Stimulated activated CD8-positive, alpha-beta memory T cell treated with anti-CD3 and anti-CD28 coated beads, Interleukin-12 subunit alpha, Interleukin-12 subunit beta, amount 100 ng/mL, for 24 hours (primary cell): ENCODE measurements around the gene OCIAD1.
"Not testable (repeated sequence)": the region's sequence is repeated elsewhere in the genome, so short reads cannot be mapped to it uniquely, and the experiment has no call there.

ENCODE experiments used
- DNase-seq: peaks from one replicate; pipeline ENCODE4 v3.0.0-alpha.2; 2020; ENCODE audit errors: extremely low read depth

OCIAD1 gene

GRCh38 chr4:48830706-48831531, at the start of gene OCIAD1:
Gene OCIAD1, plus strand, starts transcription at chr4:48831088. Its CDS starts 1,537 bp downstream, at chr4:48832625.
- peak; percentile 90 for DNase-seq

- DNase-seq, result no peak
Measured at GRCh38 chr4:48781968-48782367, 48.9 kb upstream of the OCIAD1 start.

GRCh38 chr4:48785302-48785701, 45.6 kb upstream of the OCIAD1 start:
- no peak for DNase-seq

GRCh38 chr4:48786549-48786948, 44.3 kb upstream of the OCIAD1 start:
- no peak for DNase-seq

- DNase-seq, result no peak
Measured at GRCh38 chr4:48787056-48787455, 43.8 kb upstream of the OCIAD1 start.

GRCh38 chr4:48790561-48790960, 40.3 kb upstream of the OCIAD1 start:
- no peak for DNase-seq

- DNase-seq, result no peak
Measured at GRCh38 chr4:48791313-48791712, 39.6 kb upstream of the OCIAD1 start.

- DNase-seq, result no peak
Measured at GRCh38 chr4:48792348-48793006, 38.4 kb upstream of the OCIAD1 start.

- no peak for DNase-seq
Measured at GRCh38 chr4:48795108-48795507, 35.8 kb upstream of the OCIAD1 start.

- DNase-seq, result no peak
Measured at GRCh38 chr4:48796191-48796926, 34.5 kb upstream of the OCIAD1 start.

- DNase-seq, result no peak
Measured at GRCh38 chr4:48796927-48797679, 33.8 kb upstream of the OCIAD1 start.

- DNase-seq, result no peak
Measured at GRCh38 chr4:48798117-48798516, 32.8 kb upstream of the OCIAD1 start.

- no peak for DNase-seq
Measured at GRCh38 chr4:48799157-48799556, 31.7 kb upstream of the OCIAD1 start.

GRCh38 chr4:48800155-48800554, 30.7 kb upstream of the OCIAD1 start:
- DNase-seq, result not testable (repeated sequence)

GRCh38 chr4:48801016-48801715, 29.7 kb upstream of the OCIAD1 start:
- no peak for DNase-seq

GRCh38 chr4:48804584-48805301, 26.1 kb upstream of the OCIAD1 start:
- no peak for DNase-seq

- DNase-seq, result no peak
Measured at GRCh38 chr4:48812866-48813265, 18.0 kb upstream of the OCIAD1 start.

GRCh38 chr4:48813964-48814363, 16.9 kb upstream of the OCIAD1 start:
- DNase-seq, result no peak

GRCh38 chr4:48815483-48815882, 15.4 kb upstream of the OCIAD1 start:
- no peak for DNase-seq

- not testable (repeated sequence) for DNase-seq
Measured at GRCh38 chr4:48816297-48816696, 14.6 kb upstream of the OCIAD1 start.
